ENCODE results near the gene GPR83. TPM values are rescaled to one million over a fixed set of nuclear protein-coding genes. Genes with fewer than 3 reads are reported as not detected.
A peak's percentile ranks its signal among the peaks of the same experiment; 100 is the strongest.
"Not testable (repeated sequence)": the region's sequence is repeated elsewhere in the genome, so short reads cannot be mapped to it uniquely, and the experiment has no call there.

Gene GPR83
- total and polyA plus RNA-seq, 12 donors: 0.03 to 0.32 (median 0.13) TPM; not detected in 3

DNA sequence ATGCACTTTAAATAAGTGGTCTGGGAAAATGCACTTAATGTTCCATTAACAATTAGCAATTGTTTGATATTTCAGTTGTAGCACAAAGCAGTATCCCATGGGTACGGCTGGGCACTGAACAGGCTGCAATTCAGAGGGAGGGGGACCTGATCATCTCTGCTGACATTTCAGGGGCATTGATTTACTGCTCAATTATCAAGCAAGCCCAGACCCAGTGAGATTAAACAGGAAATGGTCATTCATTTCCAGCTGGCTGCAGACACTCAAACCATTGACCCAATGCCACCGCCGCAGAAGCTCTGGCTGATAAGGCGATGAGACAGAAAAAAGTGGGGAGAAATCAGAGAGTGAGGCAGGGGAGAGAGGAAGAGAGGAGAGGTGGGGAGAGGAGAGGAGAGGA lies 1.2 kb downstream of the GPR83 start:
- 32 to 46% methylated on average over 4 of the region's 4 CpGs for WGBS, 2 donors
- H3K27me3 ChIP-seq: peaks cover 0 to 48% (median 40%) of the 10 kb centered on the region in 7 donors
- TF ChIP-seq CTCF (IDR thresholded peaks at IDR 0.05): no peak
- ATAC-seq (no peak), DNase-seq (no peak)
- H3K4me3 ChIP-seq: peak overlapping the region in 1 of 10 donors; percentile 56
- H3K36me3 ChIP-seq: no peaks in the 10 kb centered on the region
- H3K27ac ChIP-seq: no peak overlapping the region
- no peaks in the 10 kb centered on the region for H3K9me3 ChIP-seq
- intact Hi-C loops (cut with DNase I): no loop called here
- H3K4me1 ChIP-seq: peaks cover 0 to 13% (median 6%) of the 10 kb centered on the region in 9 donors

- Histone ChIP-seq H3K27me3 (peaks cover 0 to 48% (median 40%) of the 10 kb centered on the region in 7 donors), H3K36me3 (no peaks in the 10 kb centered on the region), H3K4me1 (peaks cover 0 to 13% (median 6%) of the 10 kb centered on the region in 9 donors), H3K4me3 (no peak overlapping the region), H3K27ac (no peak overlapping the region), H3K9me3 (no peaks in the 10 kb centered on the region)
- WGBS, 2 donors: 65 to 71% methylated on average over 5 of the region's 5 CpGs
- TF ChIP-seq CTCF (IDR thresholded peaks at IDR 0.05): no peak
- ATAC-seq (no peak), DNase-seq (no peak)
- intact Hi-C loops (cut with DNase I): no loop called here
Observed at GRCh38 chr11:94398101-94398500, 3.1 kb downstream of the GPR83 start.

GRCh38 chr11:94396282-94396681 lies 4.9 kb downstream of the GPR83 start:
- Histone ChIP-seq H3K4me3 (no peak overlapping the region), H3K9me3 (peaks cover 0 to 6% (median 0%) of the 10 kb centered on the region in 11 donors), H3K27ac (no peak overlapping the region), H3K4me1 (peaks cover 0 to 8% (median 5%) of the 10 kb centered on the region in 9 donors), H3K36me3 (no peaks in the 10 kb centered on the region), H3K27me3 (peaks cover 0 to 34% (median 30%) of the 10 kb centered on the region in 7 donors)
- DNase-seq (no peak), ATAC-seq (no peak)
- WGBS, 2 donors: 92 to 93% methylated on average over 5 of the region's 5 CpGs
- intact Hi-C loops (cut with DNase I): no loop called here
- TF ChIP-seq CTCF (IDR thresholded peaks at IDR 0.05): no peak

DNA sequence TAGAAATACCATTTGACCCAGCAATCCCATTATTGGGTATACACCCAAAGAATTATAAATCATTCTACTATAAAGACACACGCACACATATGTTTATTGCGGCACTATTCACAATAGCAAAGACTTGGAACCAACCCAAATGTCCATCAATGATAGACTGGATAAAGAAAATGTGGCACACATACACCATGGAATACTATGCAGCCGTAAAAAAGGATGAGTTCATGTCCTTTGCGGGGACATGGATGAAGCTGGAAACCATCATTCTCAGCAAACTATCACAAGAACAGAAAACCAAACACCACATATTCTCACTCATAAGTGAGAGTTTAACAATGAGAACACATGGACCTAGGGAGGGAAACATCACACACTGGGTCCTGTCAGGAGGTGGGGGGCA lies 9.3 kb downstream of the GPR83 start:
- intact Hi-C loops (cut with DNase I); ATAC-seq; H3K27me3 ChIP-seq; H3K27ac ChIP-seq; DNase-seq; H3K4me3 ChIP-seq; H3K9me3 ChIP-seq; H3K4me1 ChIP-seq; H3K36me3 ChIP-seq: not testable (repeated sequence)
- WGBS, 2 donors: 85 to 100% methylated on average over 4 of the region's 4 CpGs

- Histone ChIP-seq H3K4me1 (no peaks in the 10 kb centered on the region), H3K9me3 (no peaks in the 10 kb centered on the region), H3K36me3 (no peaks in the 10 kb centered on the region), H3K4me3 (no peak overlapping the region), H3K27ac (no peak overlapping the region), H3K27me3 (no peaks in the 10 kb centered on the region)
- no peak for ATAC-seq
- DNase-seq: no peak
- WGBS, 2 donors: 82 to 87% methylated on average over 5 of the region's 5 CpGs
- TF ChIP-seq CTCF (IDR thresholded peaks at IDR 0.05): no peak
- intact Hi-C loops (cut with DNase I): no loop called here
Observed at GRCh38 chr11:94379613-94380012, 21.6 kb downstream of the GPR83 start.
